ENCODE data around the gene CXCR6. TPM values are rescaled to one million over a fixed set of nuclear protein-coding genes. Genes with fewer than 3 reads are reported as not detected.

The CXCR6 gene
- total and polyA plus RNA-seq, 7 donors = 0.05 to 0.50 (median 0.10) TPM; not detected in 4

DNA sequence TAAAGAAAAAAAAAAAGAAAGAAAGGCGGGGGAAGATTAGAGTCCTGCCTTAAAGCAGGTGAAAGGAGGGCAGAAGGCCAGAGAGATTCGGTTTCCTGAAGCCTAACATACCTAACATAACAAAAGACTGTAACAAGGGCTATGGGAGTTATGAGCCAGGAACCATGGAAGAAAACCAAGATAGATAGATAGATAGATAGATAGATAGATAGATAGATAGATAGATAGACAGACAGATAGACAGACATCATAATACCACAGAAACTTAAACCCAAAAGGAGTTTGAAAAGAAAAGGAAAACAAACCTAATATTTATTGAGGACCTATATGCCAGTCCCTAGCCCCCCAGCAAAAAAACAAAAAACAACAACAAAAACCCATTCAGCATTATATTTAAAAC, 54.7 kb downstream of the CXCR6 start:
- DNase-seq (no peak), ATAC-seq (no peak)
- no peak overlapping the region for H3K4me3 ChIP-seq
- intact Hi-C loops (cut with DNase I) = loop anchor here (5.0 kb wide), 3 partner anchors 56 to 64 kb away; partner anchors contain the start of gene CXCR6 (in 1 of the 2)
- no peaks in the 10 kb centered on the region for H3K36me3 ChIP-seq (ENCODE audit: insufficient read depth in 1 of 2, low read depth in 1 of 2)
- H3K4me1 ChIP-seq = peaks cover 21% of the 10 kb centered on the region
- TF ChIP-seq CTCF (IDR thresholded peaks at IDR 0.05) = no peak
- H3K9me3 ChIP-seq = no peaks in the 10 kb centered on the region
- 46 to 75% (median 61%) methylated on average over 2 of the region's 2 CpGs for WGBS, 3 donors
- H3K27ac ChIP-seq = no peak overlapping the region
- no peaks in the 10 kb centered on the region for H3K27me3 ChIP-seq (ENCODE audit: insufficient read depth in 3 of 3, low read length in 2 of 3)

Other genes with a start within 250 kb of the CXCR6 start
- gene SLC6A20, start 146.9 kb upstream of the CXCR6 start, total RNA-seq = under 1 TPM; 0.27 to 0.69 (median 0.59) TPM
- under 1 TPM; 0.10 to 0.42 (median 0.37) TPM for gene SLC6A20, start 146.9 kb upstream of the CXCR6 start, polyA plus RNA-seq
- 1 to 10 TPM; 4.2 to 5.6 (median 5.4) TPM for gene LZTFL1, start 101.3 kb upstream of the CXCR6 start, total RNA-seq
- gene LZTFL1, start 101.3 kb upstream of the CXCR6 start, polyA plus RNA-seq = 10 to 100 TPM in 1 of 3 donors, 1 to 10 TPM in 2; 3.1 to 15.9 (median 4.0) TPM
- not detected for gene CCR9, start 56.9 kb upstream of the CXCR6 start, total RNA-seq
- gene CCR9, start 56.9 kb upstream of the CXCR6 start, polyA plus RNA-seq = under 1 TPM in 1 of 3 donors, not detected in 2; 0.03 TPM
- gene FYCO1, start 52.4 kb downstream of the CXCR6 start, total RNA-seq = 100 to 1,000 TPM in 3 of 4 donors, 10 to 100 TPM in 1; 60.1 to 129 (median 115) TPM
- gene FYCO1, start 52.4 kb downstream of the CXCR6 start, polyA plus RNA-seq = 10 to 100 TPM; 14.0 to 68.3 (median 40.0) TPM
- under 1 TPM in 3 of 4 donors, not detected in 1; 0.04 to 0.10 (median 0.06) TPM for gene XCR1, start 84.0 kb downstream of the CXCR6 start, total RNA-seq
- under 1 TPM; 0.01 to 0.07 (median 0.03) TPM for gene XCR1, start 84.0 kb downstream of the CXCR6 start, polyA plus RNA-seq

All from psoas muscle (tissue), 8 donors.